Activated CD4-positive, alpha-beta T cell treated with anti-CD3 and anti-CD28 coated beads, Interleukin-2, Interleukin-6, amounts not matched to agents 100 ng/mL and 50 ng/mL, durations not matched to agents 16 hours and 8 hours (primary cell): ENCODE results near the gene PALLD.
"Not testable (repeated sequence)": the region's sequence is repeated elsewhere in the genome, so short reads cannot be mapped to it uniquely, and the experiment has no call there.

ENCODE experiments used
- DNase-seq: peaks from one replicate; pipeline ENCODE4 v3.0.0-alpha.2; 2020

The PALLD gene

GRCh38 chr4:168928875-168929274, 432.0 kb downstream of the PALLD start:
- DNase-seq = no peak

GRCh38 chr4:168930413-168931196, 433.8 kb downstream of the PALLD start:
- DNase-seq = no peak

GRCh38 chr4:168931215-168931650, 434.4 kb downstream of the PALLD start:
- no peak for DNase-seq

- DNase-seq = no peak
Measured at GRCh38 chr4:168932138-168932537, 435.3 kb downstream of the PALLD start.

- no peak for DNase-seq
Measured at GRCh38 chr4:168933423-168933822, 436.6 kb downstream of the PALLD start.

GRCh38 chr4:168937473-168937872, 440.6 kb downstream of the PALLD start:
- DNase-seq = not testable (repeated sequence)

- DNase-seq = peak; percentile 34
Measured at GRCh38 chr4:168942985-168943384, 446.1 kb downstream of the PALLD start.

GRCh38 chr4:168945291-168945690, 448.4 kb downstream of the PALLD start:
- no peak for DNase-seq

- DNase-seq = not testable (repeated sequence)
Measured at GRCh38 chr4:168952821-168953246, 456.0 kb downstream of the PALLD start.

- no peak for DNase-seq
Measured at GRCh38 chr4:168955674-168956073, 458.8 kb downstream of the PALLD start.

- DNase-seq = no peak
Measured at GRCh38 chr4:168960716-168961115, 463.9 kb downstream of the PALLD start.

GRCh38 chr4:168972596-168972995, 475.7 kb downstream of the PALLD start:
- peak; percentile 51 for DNase-seq
